H9 (cell line): Measurements from ENCODE around the gene KLC4. TPM values are rescaled to one million over a fixed set of nuclear protein-coding genes. Genes with fewer than 3 reads are reported as not detected.

ENCODE experiments used
- DNase-seq: peaks from one replicate; pipeline ENCODE4 v3.0.0-alpha.2; 2017
- H2AFZ ChIP-seq: one replicate; pipeline ENCODE4 v1.6.1; 2013; ENCODE audit warnings: mild to moderate bottlenecking, low read length, control low read depth, moderate library complexity
- H2AK5ac ChIP-seq: 2 replicates; pipeline ENCODE4 v1.6.1; 2013; ENCODE audit warnings: low read length, control low read depth, mixed read lengths; ENCODE audit not compliant: insufficient read length
- H2BK120ac ChIP-seq: one replicate; pipeline ENCODE4 v1.6.1; 2013; ENCODE audit warnings: low read depth, mild to moderate bottlenecking, low read length, control low read depth, inconsistent platforms; ENCODE audit not compliant: poor library complexity, severe bottlenecking
- H2BK12ac ChIP-seq: 2 replicates; pipeline ENCODE4 v1.6.1; 2013; ENCODE audit warnings: low read length, control low read depth, mixed read lengths, low read depth; ENCODE audit not compliant: insufficient read length
- H2BK15ac ChIP-seq: 2 replicates; pipeline ENCODE4 v1.6.1; 2013; ENCODE audit warnings: low read depth, low read length, control low read depth
- H2BK20ac ChIP-seq: one replicate; pipeline ENCODE4 v1.6.1; 2013; ENCODE audit warnings: low read depth, mild to moderate bottlenecking, low read length, control low read depth, inconsistent platforms; ENCODE audit not compliant: poor library complexity, severe bottlenecking
- H2BK5ac ChIP-seq: 2 replicates; pipeline ENCODE4 v1.6.1; 2013; ENCODE audit warnings: low read length, control low read depth, mixed read lengths; ENCODE audit not compliant: insufficient read length
- H3K14ac ChIP-seq: 2 replicates; pipeline ENCODE4 v1.6.1; 2013; ENCODE audit warnings: low read length, control low read depth; ENCODE audit not compliant: insufficient read depth
- H3K18ac ChIP-seq: 2 replicates; pipeline ENCODE4 v1.6.1; 2013; ENCODE audit warnings: low read depth, mild to moderate bottlenecking, mixed read lengths, low read length, control low read depth; ENCODE audit not compliant: insufficient read length
- H3K23ac ChIP-seq: 2 replicates; pipeline ENCODE4 v1.6.1; 2013; ENCODE audit warnings: low read length, control low read depth, mixed read lengths, low read depth; ENCODE audit not compliant: insufficient read length
- H3K23me2 ChIP-seq: 2 replicates; pipeline ENCODE4 v1.6.1; 2013; ENCODE audit warnings: low read depth, mild to moderate bottlenecking, mixed read lengths, low read length, control low read depth; ENCODE audit not compliant: insufficient read length, poor library complexity, severe bottlenecking
- H3K27ac ChIP-seq: 2 replicates; pipeline ENCODE4 v1.5.1; 2013; ENCODE audit warnings: low read length, control low read depth, mixed read lengths, low read depth; ENCODE audit not compliant: insufficient read length
- H3K27me3 ChIP-seq: 2 replicates; pipeline ENCODE4 v1.6.1; 2013; ENCODE audit warnings: low read length, control low read depth, inconsistent platforms; ENCODE audit not compliant: insufficient read depth
- H3K4ac ChIP-seq: 2 replicates; pipeline ENCODE4 v1.6.1; 2013; ENCODE audit warnings: low read depth, mild to moderate bottlenecking, control low read depth, inconsistent platforms, low read length, moderate library complexity
- H3K4me1 ChIP-seq: 2 replicates; pipeline ENCODE4 v1.6.1; 2013; ENCODE audit warnings: low read length, control low read depth, inconsistent platforms; ENCODE audit not compliant: insufficient read depth
- H3K4me2 ChIP-seq: 2 replicates; pipeline ENCODE4 v1.6.1; 2013; ENCODE audit warnings: low read length, control low read depth, mixed read lengths; ENCODE audit not compliant: insufficient read length, insufficient read depth
- H3K56ac ChIP-seq: 2 replicates; pipeline ENCODE4 v1.6.1; 2013; ENCODE audit warnings: low read depth, mild to moderate bottlenecking, mixed read lengths, low read length, control low read depth; ENCODE audit not compliant: insufficient read length
- H3K79me1 ChIP-seq: 2 replicates; pipeline ENCODE4 v1.6.1; 2013; ENCODE audit warnings: low read depth, mild to moderate bottlenecking, moderate library complexity, low read length, control low read depth, inconsistent platforms; ENCODE audit not compliant: insufficient read depth, poor library complexity, severe bottlenecking
- H3K79me2 ChIP-seq: 2 replicates; pipeline ENCODE4 v1.6.1; 2013; ENCODE audit warnings: low read length, control low read depth, inconsistent platforms; ENCODE audit not compliant: insufficient read depth
- H3K9ac ChIP-seq: 2 replicates; pipeline ENCODE4 v1.6.1; 2013; ENCODE audit warnings: low read length, control low read depth, mixed read lengths; ENCODE audit not compliant: insufficient read length; ENCODE audit errors: extremely low read depth
- H3K9me3 ChIP-seq: one replicate; pipeline ENCODE4 v1.6.1; 2013; ENCODE audit warnings: low read depth, low read length, inconsistent platforms; ENCODE audit not compliant: control insufficient read depth
- H3T11ph ChIP-seq: one replicate; pipeline ENCODE4 v1.6.1; 2013; ENCODE audit warnings: mild to moderate bottlenecking, low read length, control low read depth, inconsistent platforms
- H4K20me1 ChIP-seq: one replicate; pipeline ENCODE4 v1.6.1; 2013; ENCODE audit not compliant: control insufficient read depth, insufficient read length, insufficient read depth
- H4K5ac ChIP-seq: 2 replicates; pipeline ENCODE4 v1.6.1; 2013; ENCODE audit warnings: low read depth, mild to moderate bottlenecking, mixed read lengths, low read length, control low read depth; ENCODE audit not compliant: insufficient read length
- H4K8ac ChIP-seq: replicated peaks from 2 replicates; pipeline ENCODE4 v1.6.1; 2013; ENCODE audit warnings: low read length, control low read depth, mixed read lengths, low read depth; ENCODE audit not compliant: insufficient read length
- H4K91ac ChIP-seq: 2 replicates; pipeline ENCODE4 v1.6.1; 2013; ENCODE audit warnings: low read depth, mild to moderate bottlenecking, moderate library complexity, mixed read lengths, low read length, control low read depth; ENCODE audit not compliant: insufficient read length
- H3K27ac Mint-ChIP-seq, 3 experiments: 2 replicates in 2 of 3; 3 replicates in 1 of 3; pipeline ENCODE4 v1.8.0; 2020 to 2021; ENCODE audit warnings: mixed read lengths in 3 of 3, mild to moderate bottlenecking in 1 of 3, moderate library complexity in 1 of 3
- H3K27me3 Mint-ChIP-seq: 2 replicates; pipeline ENCODE4 v1.8.0; 2021; ENCODE audit warnings: low read depth, mild to moderate bottlenecking, moderate library complexity, mixed read lengths
- H3K36me3 Mint-ChIP-seq, 3 experiments: 2 replicates in 2 of 3; 3 replicates in 1 of 3; pipeline ENCODE4 v1.8.0; 2020 to 2021; ENCODE audit warnings: low read depth in 3 of 3, mixed read lengths in 3 of 3; ENCODE audit not compliant: insufficient read depth in 1 of 3
- H3K4me1 Mint-ChIP-seq, 2 experiments: 2 replicates each; pipeline ENCODE4 v1.8.0; 2020; ENCODE audit warnings: mixed read lengths in 2 of 2
- H3K4me3 Mint-ChIP-seq, 2 experiments: 2 replicates in 1 of 2; 3 replicates in 1 of 2; pipeline ENCODE4 v1.8.0; 2020 to 2021; ENCODE audit warnings: mild to moderate bottlenecking in 2 of 2, mixed read lengths in 2 of 2, moderate library complexity in 1 of 2
- H3K9me3 Mint-ChIP-seq, 2 experiments: 2 replicates in 1 of 2; 3 replicates in 1 of 2; pipeline ENCODE4 v1.8.0; 2020; ENCODE audit warnings: mild to moderate bottlenecking in 2 of 2, mixed read lengths in 2 of 2, moderate library complexity in 1 of 2
- WGBS: extraction: QIAGEN DNeasy Blood & Tissue Kit; methylation state at CpG from one replicate; pipeline ENCODE4 v1.1.7; 2013; ENCODE audit warnings: missing lambda C conversion rate, low lambda C conversion rate, mixed read lengths; ENCODE audit not compliant: insufficient read length; ENCODE audit errors: extremely low coverage; 5-methylcytosine and 5-hydroxymethylcytosine counted together
- total RNA-seq: library from RNA; stranded (reverse); gene quantifications from 2 replicates; pipeline ENCODE4 v1.2.1, GENCODE V29; 2021
- TF ChIP-seq, protein P1 (sequence below): fragments of 200-600 bp; sonication (generic); conservative IDR thresholded peaks from 3 replicates; pipeline ENCODE4 v1.8.0; 2021; ENCODE audit warnings: antibody characterized with exemption, mild to moderate bottlenecking

Gene KLC4
- total RNA-seq, 1 experiment from 2014 or later, result 29.7 TPM

DNA sequence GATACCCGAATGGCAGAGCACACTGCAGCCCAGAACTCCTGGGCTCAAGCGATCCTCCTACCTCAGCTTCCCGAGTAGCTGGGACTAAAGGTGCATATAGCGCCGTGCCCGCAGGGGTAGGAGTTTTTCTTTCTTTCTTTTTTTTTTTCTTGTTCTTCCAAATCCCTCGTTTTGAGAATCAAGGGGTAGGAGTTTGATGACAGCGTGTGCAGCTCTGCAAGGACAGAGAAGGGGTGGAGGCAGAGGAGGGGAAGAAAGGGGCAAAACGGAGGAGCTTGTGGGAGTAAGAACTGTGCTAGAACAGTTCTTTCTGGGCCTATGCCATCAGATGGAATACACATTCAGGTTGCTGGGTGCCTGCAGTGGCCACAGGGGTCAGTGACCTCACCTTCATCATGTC, 22.7 kb upstream of the KLC4 start:
- Histone ChIP-seq H4K5ac (no peak overlapping the region), H3K4me1 (no peaks in the 10 kb centered on the region), H2BK15ac (no peak overlapping the region), H3K18ac (no peak overlapping the region), H3K14ac (no peak overlapping the region), H3K56ac (no peak overlapping the region), H3K27ac (no peak overlapping the region), H3T11ph (no peak overlapping the region), H2BK5ac (no peak overlapping the region), H3K23me2 (no peaks in the 10 kb centered on the region), H3K79me1 (no peaks in the 10 kb centered on the region), H2BK120ac (no peak overlapping the region), H2AK5ac (no peak overlapping the region), H3K27me3 (no peaks in the 10 kb centered on the region), H3K9me3 (no peaks in the 10 kb centered on the region), H3K23ac (no peak overlapping the region), H2AFZ (no peak overlapping the region), H4K91ac (no peak overlapping the region), H2BK20ac (no peak overlapping the region), H4K20me1 (no peaks in the 10 kb centered on the region), H3K4ac (no peak overlapping the region), H4K8ac (no peak overlapping the region), H3K9ac (no peak overlapping the region), H2BK12ac (no peak overlapping the region), H3K79me2 (no peaks in the 10 kb centered on the region), H3K4me2 (no peak overlapping the region)
- H3K4me1 Mint-ChIP-seq, result no peaks in the 10 kb centered on the region
- no peak overlapping the region for H3K4me3 Mint-ChIP-seq
- H3K27ac Mint-ChIP-seq, result peak overlapping the region in 1 of 3 experiments; percentile 16; a peak in 1 of 7 replicates
- DNase-seq, result no peak
- WGBS, result no CpG with 5 or more reads among the region's 9 CpGs
- peaks cover 31 to 86% (median 67%) of the 10 kb centered on the region in 3 experiments; a peak in 6 of 7 replicates for H3K36me3 Mint-ChIP-seq
- TF ChIP-seq, protein P1, sequence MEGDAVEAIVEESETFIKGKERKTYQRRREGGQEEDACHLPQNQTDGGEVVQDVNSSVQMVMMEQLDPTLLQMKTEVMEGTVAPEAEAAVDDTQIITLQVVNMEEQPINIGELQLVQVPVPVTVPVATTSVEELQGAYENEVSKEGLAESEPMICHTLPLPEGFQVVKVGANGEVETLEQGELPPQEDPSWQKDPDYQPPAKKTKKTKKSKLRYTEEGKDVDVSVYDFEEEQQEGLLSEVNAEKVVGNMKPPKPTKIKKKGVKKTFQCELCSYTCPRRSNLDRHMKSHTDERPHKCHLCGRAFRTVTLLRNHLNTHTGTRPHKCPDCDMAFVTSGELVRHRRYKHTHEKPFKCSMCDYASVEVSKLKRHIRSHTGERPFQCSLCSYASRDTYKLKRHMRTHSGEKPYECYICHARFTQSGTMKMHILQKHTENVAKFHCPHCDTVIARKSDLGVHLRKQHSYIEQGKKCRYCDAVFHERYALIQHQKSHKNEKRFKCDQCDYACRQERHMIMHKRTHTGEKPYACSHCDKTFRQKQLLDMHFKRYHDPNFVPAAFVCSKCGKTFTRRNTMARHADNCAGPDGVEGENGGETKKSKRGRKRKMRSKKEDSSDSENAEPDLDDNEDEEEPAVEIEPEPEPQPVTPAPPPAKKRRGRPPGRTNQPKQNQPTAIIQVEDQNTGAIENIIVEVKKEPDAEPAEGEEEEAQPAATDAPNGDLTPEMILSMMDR, result no peak
- H3K27me3 Mint-ChIP-seq, result no peaks in the 10 kb centered on the region; the same call in none of the 2 replicates
- no peaks in the 10 kb centered on the region; a peak in 1 of 5 replicates for H3K9me3 Mint-ChIP-seq
